HG02970 (cell line): Measurements from ENCODE around the gene MTHFD1L.
"Not testable (repeated sequence)": the region's sequence is repeated elsewhere in the genome, so short reads cannot be mapped to it uniquely, and the experiment has no call there.

Source experiments
- ATAC-seq: cut with Tn5 transposase; IDR thresholded peaks from one replicate; pipeline ENCODE4 v1.9.1; 2021; ENCODE audit warnings: mild to moderate bottlenecking, moderate library complexity, moderate number of reproducible peaks; ENCODE audit not compliant: unreplicated experiment, low FRiP score

The MTHFD1L gene

DNA sequence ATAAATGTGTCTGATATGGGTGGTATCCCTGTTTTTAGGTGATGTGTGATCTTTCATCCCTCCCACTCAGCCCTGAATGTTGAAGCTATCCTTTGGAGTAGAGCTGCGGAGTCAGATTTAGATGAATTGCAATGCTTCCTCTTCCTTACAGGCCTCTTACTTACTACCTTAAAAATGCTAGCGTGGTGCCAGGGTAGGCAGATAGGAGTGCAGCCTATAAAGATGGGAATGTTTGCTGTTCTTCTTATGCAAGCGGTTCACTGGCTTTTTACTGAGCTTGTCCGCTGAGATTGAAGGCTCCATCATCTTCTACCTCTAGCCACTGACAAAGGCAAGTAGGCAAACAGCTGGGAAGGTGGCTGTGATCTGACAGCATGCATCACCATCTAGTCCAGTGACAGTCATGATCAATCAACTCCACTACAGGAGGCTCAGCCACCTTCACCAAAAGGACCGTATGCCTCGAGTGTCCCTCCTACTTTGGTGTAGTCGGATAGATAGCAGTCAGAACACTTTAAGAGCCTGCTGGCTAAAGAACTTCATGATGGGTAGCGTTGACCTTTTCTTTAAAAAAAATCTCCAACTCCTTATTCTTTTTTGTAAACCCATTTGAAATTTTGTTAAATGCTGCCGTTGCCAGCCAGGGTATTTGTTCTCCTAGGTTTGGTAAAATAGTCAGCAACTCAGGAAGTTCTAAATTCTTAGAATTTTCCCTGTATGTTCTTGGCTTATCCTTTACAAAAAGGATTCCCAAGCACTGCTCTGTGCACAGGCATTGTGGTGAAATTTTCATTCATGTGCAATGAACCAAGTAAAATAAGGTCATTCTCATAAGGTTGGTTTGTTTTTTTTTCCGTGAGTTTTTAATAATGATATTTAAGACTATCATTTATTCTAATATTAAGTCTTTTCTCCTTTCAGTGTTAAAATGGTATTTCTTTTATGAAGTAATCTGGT lies 169.6 kb downstream of the MTHFD1L start:
- no peak for ATAC-seq

DNA sequence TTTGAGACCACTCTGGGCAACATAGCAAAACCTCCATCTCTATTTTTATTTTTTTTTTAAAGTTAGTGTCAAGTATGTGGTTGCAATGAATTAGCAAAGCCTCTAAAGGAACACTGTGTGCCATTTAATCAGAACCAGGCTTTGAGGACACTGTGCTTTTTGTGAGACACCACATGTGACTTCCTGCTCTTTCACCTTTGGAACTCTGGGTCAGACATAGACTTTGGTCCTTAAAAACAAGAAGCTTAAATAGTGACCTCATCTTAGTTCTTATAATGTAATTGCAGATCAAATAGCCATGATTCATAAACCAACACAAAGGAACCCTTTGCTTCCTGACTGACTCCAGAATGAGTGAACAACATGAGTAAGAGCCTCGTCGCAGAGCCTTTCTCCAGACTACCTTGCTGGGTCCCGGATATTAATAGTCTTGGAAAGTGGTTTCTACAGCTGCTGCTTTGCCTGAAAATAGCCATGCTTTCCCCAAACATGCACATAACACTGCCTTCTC lies 170.8 kb downstream of the MTHFD1L start:
- not testable (repeated sequence) for ATAC-seq

DNA sequence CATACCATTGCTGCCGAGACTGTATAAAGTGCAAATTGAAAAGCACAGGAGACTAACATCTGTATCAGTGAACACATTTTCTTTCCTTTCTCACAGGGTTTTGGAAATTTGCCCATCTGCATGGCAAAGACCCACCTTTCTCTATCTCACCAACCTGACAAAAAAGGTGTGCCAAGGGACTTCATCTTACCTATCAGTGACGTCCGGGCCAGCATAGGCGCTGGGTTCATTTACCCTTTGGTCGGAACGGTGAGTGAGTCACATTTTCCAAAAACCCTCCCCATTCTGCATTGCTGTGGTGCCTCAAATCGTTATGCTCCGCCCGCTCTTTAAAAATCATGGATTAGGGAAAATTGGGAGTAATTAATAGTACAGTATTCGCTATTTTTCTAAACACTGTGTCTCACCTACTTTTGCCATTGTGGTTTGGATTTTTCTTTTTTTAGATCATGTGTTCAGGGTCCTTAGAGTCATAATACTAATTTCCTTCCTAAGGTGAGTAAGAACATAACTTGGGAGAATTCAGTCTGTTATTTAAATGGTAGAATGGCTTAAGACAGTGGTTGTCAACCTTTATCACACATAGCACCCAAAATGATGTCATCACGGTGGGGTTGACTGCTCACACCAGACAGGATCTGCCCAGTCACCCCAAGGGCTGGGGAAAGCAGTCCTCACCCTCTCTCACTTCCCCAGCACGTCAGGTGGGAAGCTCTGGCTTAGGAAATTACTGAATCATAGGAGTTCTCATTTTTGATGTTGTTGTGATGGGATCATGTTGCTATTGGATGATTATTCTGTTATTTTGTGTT lies 171.6 kb downstream of the MTHFD1L start:
- ATAC-seq, result no peak

DNA sequence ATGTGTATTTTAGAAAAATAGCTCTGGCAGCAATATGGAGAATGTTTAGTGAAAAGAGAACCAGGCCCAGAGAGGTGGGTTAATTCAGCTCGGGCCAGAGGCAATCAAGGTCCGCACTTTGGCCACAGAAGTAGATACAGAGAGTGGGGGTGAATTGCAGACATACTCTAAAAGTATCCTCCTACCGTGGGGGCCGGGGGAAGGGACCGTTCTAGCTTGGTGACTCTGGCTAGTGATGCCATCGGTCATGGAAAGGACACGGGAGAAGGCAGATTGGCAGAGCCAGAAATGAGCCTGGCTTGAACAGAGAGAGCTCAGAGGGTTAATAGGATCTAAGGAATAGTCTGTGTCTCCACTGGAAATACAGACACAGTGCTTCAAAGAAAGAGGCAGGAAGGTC lies 173.1 kb downstream of the MTHFD1L start:
- no peak for ATAC-seq

DNA sequence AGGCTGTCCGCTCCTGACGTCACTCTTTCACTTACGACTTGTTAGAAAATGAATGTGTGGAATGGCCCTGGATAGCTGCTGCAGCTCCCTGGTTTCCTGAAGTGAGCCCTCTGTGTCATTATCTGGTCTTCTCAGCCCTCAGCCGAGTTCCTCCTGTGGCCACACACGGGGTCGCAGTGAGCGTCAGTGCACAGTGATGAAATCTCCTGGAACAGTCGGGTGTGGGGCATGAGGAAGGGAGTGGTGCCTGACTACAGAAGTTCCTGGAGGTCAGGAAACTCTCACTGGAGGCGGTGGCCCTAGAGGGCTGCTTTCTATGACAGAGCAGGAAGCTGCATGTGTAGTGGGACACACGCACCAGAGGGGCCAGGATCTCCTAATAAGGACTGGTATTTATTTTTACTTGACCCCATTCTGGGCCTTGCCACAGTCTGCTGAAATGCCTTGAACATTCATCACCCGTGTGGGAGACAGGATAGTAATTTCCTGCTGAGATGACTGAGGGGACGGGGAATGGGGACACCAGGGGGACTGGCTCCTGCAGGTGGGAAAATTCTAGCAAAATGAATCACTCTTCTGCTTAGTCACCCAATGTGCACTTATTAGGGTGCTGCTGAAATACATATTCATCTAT lies 175.5 kb downstream of the MTHFD1L start:
- ATAC-seq, result not testable (repeated sequence)

DNA sequence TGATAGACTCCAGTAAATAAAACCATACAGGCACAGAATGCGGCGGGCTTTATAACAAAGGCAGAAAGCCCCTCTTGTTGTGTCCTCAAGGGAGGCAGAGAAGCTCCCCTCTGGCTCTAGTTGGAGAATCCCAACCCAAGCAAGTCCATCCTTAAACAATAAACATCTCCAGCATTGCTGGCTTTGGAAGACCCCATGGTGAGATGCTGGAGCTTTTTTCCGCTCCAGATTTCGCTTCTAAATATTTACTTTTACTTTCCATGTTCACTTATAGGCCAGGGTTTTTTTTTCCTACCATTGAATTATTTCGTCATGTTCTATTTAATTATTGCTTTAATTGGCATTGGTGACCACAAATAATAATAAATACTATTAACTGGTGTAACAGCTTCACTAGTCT lies 176.2 kb downstream of the MTHFD1L start:
- no peak for ATAC-seq

DNA sequence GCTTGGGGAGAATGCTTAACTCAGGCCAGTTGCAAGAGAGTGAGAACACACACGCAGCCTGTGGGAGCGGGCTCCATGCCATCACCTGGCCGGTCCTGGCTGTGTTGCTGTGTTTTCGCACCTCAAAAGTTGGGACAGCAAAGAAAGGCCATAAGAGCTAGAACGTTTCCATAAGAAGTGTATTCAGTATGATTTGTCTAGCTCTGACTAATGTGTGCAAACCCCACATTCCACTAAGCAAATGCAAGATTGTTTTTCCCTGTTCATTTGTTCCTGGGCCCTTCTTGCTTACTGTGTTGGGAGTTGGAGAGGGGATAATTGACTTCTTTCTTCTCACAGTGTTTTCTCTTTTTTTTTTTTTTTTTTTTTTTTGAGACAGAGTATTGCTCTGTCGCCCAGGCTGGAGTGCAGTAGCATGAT lies 177.4 kb downstream of the MTHFD1L start:
- ATAC-seq, result not testable (repeated sequence)

DNA sequence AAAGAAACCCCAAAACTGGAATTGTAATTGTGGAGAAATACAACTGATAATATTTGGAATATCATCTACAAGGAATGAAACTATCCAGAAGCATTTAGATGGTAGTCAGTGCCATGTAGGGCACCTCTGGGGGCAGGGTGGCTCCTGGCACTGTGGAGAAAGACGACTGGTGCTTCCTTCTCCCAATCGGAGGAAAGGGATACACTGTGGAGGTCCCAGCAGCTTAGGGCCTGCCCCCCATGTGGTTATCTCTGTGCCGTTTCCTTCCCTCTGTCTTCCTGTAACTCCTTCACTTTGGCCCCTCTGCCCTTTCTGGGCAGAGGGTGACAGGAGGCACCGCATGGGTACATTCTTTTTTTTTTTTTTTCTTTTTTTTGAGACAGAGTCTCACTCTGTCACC lies 178.4 kb downstream of the MTHFD1L start:
- no peak for ATAC-seq

DNA sequence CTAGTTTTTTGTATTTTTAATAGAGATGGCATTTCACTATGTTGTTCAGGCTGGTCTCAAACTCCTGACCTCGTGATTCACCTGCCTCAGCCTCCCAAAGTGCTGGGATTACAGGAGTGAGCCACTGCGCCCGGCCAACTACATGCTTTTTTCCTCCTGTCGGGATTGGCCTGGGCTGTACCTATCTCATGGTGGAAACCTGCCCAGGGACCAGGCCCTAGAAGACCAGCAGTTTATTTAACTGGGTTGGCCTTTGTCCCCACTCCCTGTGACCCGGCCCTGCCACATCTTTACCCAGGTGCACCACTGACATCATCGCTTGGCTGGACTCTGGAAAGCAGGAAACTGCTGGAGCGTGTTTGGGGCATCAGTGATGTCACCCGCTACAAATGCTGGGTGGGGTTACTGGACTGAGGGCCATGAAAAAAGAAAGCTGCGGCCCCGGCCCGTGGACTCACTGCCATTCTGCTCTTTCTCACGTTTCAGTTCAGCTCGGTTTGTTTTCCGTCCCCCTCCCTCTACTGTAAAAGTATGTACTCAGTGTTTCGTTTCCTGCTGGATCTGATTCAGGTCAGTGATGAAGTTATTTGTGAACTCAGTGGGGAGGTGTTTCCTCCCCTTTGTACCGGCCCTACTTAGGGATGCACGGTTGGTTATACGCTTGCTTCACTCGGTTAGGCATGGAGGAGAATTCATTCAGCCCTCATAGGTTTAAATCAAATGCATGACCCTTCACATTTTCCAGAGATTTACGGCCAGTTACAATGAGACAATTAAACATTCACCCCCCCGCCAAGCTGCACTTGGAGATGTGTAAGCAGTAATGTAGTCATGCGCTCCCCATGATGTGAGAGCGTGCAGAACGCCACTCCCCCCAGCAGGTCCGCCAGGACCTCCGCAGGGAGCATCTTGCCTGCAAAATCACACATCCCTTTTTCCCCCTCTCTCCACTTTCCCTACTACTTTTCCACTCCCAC lies 179.3 kb downstream of the MTHFD1L start:
- no peak for ATAC-seq

DNA sequence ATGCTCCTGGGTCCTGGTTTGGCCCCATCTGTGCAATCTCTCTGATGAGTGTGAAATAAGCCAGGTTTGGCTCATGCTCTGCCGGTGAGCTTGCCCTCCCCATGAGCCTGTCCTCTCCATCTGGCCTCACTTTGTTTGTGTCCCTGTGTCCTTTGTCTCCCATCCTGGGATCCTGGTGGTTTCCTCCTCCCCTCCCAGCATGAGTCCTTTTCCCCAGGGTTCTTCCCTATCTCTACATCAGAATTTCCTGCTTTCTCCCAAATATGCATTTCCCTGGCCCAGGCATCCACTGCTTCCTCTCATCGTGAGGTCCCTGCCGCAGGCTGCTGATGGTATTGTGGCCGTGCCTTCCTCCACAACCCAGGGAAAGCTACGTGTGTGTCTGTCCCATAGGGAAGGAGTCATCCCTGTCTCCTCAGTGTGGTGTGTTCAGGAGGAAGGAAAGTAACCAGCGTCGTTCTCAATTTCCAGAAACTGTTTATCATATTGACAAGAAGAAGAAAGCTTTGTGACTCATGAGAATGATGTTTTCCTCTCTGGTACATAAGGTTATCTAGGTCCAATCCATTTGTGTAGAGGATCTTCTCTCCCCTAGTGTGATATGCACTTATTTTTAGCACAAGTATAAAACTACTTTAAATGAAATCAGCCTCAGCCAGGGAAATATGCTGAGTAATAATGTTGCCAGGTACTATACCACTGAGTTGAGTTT lies 180.2 kb downstream of the MTHFD1L start:
- ATAC-seq, result not testable (repeated sequence)

DNA sequence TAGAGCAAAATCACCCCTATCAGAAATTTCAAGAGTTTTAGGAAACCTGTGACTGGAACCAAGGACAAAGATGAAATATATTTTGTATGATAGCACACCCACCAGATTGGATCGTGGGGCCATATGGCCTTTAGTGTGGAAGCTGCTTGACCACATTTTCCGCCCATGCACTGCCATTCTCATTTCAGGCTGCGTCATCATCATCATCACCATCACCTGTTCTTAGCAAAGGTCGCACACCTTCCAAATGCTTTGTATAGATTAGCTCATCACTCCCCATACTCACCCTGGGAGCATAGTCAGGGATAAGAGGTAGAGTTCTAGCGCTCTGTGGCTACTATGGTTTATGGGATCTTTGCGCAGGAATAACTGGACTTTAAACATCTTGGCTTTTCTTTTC lies 185.7 kb downstream of the MTHFD1L start:
- ATAC-seq, result no peak

DNA sequence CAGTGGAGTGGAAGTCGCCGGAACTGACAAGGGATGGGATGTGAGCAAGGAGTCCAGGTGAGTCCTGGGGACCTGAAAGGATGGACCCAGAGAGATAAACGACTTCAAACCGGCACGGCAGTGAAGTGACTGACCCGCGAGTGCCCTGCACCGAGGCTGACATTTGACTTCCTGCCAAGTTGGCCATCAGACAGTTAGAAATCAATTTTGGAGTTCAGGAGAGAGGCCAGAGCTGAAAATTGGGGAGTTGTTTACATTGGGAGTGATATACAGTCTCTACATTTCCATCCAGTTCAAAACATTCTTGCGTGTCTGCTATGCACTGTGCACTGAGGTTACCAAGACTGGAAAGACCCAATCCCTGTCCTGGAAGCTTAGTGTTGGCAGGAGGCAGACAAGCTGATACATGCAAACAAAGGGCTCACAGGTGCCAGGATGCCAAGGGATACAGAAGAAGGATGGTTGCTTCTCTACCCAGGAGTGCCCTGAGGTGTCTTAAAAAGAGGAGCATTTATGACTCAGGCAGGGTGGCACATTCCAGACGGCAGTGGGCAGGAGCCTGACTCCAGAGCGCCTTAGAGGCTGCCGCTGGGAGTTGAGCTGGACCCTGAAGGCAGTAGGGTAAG lies 186.6 kb downstream of the MTHFD1L start:
- no peak for ATAC-seq

DNA sequence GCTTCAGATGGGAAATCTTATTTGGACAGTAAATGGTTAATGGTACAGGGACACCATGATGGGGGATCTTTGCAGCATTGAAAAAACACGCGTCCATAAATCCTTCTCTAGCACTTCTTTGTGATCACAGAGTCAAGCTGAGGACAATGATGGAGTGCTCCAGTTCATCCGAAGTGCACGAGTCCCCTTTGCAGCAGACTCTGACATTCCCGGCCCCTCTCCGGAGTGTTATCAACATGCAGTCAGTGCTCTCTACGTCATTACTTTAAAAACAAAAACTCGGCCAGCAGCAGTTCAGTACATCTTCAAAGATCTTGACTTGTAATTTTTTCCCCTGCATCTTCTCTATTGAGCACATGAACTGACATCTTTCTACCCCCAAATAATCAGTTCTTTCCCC lies 188.8 kb downstream of the MTHFD1L start:
- no peak for ATAC-seq

DNA sequence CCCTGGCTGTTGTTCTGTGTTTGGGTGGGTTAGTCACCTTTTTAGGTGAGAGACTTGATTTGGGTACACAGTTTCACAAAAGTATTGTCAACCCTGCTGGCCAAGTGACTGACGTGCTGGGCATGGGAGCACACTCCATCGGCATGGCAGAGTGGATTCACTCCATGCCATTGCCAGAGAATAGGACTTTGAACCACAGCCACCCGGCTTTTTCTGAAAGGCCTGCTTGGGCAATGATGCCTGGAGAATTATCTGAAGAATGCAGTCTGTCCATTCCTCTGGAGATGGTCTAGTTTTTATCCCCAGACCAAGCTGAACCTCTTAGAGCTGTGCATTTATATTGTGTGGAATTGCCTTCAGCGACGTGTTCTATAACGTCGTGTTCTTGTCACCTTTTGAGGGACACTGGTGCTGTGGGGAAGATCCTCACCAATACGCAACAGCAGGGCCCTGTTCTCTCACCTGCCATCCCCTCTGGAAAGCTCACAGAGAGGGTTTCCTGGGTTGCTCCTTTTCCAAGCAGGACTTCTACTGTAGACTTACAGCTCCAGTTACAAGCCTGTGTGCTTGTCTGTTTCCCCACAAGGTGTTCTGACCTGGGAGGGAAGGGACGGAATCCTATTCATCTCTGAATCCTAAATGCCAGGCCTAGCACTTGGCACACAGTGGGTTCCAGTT lies 190.9 kb downstream of the MTHFD1L start:
- no peak for ATAC-seq

DNA sequence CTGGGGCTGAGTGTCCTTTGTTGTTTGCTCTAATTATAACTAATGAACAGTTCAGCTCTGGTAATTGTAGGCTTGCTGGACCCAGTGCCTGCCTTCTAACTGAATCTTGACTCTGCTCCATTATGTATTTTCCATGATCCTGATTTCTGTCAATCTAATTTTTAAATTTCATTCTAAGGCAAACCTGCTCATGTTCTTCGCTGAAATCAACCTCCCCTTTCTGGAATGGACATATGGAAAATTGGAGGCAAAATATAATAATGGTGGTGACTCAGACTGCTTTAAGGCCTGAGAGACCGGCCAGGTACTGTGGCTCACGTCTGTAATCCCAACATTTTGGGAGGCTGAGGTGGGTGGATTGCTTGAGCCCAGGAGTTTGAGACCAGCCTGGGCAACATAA lies 191.6 kb downstream of the MTHFD1L start:
- ATAC-seq, result no peak

DNA sequence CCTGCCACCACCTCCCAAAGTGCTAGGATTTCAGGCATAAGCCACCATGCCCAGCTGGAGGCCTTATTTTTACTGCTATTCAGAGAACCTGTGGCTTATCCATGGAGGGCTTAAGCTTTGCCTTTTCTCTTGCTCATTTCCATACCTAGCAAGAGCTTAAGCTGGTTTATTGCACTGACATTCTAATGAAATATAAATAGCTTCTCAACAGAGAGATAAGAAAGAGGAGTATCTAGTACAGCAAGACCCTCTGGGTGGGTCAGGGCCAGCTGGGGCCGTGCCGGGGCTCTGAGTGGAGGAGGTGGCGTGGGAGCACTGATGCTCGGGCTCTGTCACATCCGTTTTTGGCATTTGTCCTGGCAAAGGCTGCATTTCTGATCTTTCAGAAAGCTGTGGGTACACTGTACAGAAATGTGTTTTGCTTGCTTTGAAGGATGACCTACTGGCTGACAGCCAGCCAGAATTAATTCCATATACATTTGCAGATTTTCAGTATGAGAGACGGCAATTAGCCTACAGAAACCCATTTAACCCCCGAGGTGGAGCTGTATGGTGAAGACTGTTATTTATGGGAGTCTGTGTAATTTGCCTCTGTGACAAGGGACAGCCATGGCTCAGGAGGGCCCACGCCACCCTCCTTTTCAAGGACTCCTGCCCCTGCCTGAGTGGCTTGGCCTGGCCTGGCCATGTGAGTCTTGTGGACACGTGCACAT lies 192.7 kb downstream of the MTHFD1L start:
- no peak for ATAC-seq

DNA sequence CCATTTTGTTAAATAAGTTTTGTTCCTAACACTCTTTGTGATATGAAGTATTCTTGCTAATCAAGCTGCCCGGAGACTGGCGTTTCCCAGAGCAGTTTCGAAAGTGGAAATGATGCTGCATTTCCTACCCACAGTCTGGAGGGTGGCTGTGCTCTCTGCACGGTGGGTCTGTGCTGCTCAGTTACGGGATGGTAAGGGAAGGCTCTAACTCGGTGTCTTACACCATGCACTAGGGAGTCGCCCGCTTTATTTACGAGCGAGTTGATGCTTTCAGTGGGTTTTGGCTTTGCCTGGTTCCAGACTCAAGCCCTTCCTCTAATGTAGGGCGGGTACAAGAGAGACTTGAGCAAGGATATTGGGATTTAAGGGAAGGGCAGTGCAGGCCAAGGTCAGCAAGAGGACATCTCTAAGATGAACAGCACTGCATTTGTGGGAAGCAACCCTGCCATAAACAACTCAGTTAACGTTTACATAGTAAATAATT lies 194.2 kb downstream of the MTHFD1L start:
- ATAC-seq, result no peak
